ENCODE results near the gene MAP3K14. TPM values are rescaled to one million over a fixed set of nuclear protein-coding genes. Genes with fewer than 3 reads are reported as not detected.

The MAP3K14 gene
- total RNA-seq, 1 experiment from 2014 or later, result 4.6 TPM

GRCh38 chr17:45223539-45224528 is 93.0 kb downstream of the MAP3K14 start:
- peak; percentile 7 for DNase-seq (ENCODE audit: low spot score)

- peak; percentile 8 for DNase-seq (ENCODE audit: low spot score)
Observed at GRCh38 chr17:45222996-45223538, 93.8 kb downstream of the MAP3K14 start.

- no peak for DNase-seq (ENCODE audit: low spot score)
Observed at GRCh38 chr17:45222289-45222995, 94.4 kb downstream of the MAP3K14 start.

- DNase-seq (ENCODE audit: low spot score), result no peak
Observed at GRCh38 chr17:45222014-45222288, 94.9 kb downstream of the MAP3K14 start.

- peak; percentile 13 for DNase-seq (ENCODE audit: low spot score)
Observed at GRCh38 chr17:45221081-45222013, 95.5 kb downstream of the MAP3K14 start, which contains the start of gene FMNL1. TSS of gene FMNL1 (plus strand) at chr17:45221885. CDS start at chr17:45222125, 240 bp downstream.

- no peak for DNase-seq (ENCODE audit: low spot score)
Observed at GRCh38 chr17:45220079-45220478, 96.7 kb downstream of the MAP3K14 start.

GRCh38 chr17:45218895-45219661 is 97.7 kb downstream of the MAP3K14 start:
- peak; percentile 81 for DNase-seq (ENCODE audit: low spot score)

Other genes starting within 250 kb of the MAP3K14 start
- gene PLCD3, start 184.5 kb downstream of the MAP3K14 start, total RNA-seq (2014; rRNA removed; shearing (Covaris generic)), result 21.0 and 157 TPM in 2 replicates
- 2.1 and 2.6 TPM in 2 replicates for gene ACBD4, start 181.3 kb downstream of the MAP3K14 start, total RNA-seq (2014; rRNA removed; shearing (Covaris generic))
- 4.9 and 6.5 TPM in 2 replicates for gene HEXIM1, start 168.5 kb downstream of the MAP3K14 start, total RNA-seq (2014; rRNA removed; shearing (Covaris generic))
- 5.8 and 10.7 TPM in 2 replicates for gene HEXIM2, start 155.1 kb downstream of the MAP3K14 start, total RNA-seq (2014; rRNA removed; shearing (Covaris generic))
- gene FMNL1, start 95.1 kb downstream of the MAP3K14 start, total RNA-seq (2014; rRNA removed; shearing (Covaris generic)), result 4.4 and 6.7 TPM in 2 replicates
- gene SPATA32, start 54.9 kb downstream of the MAP3K14 start, total RNA-seq (2014; rRNA removed; shearing (Covaris generic)), result 0.21 TPM in 1 of 2 replicates, not detected in the other
- gene ARHGAP27, start 115.8 kb upstream of the MAP3K14 start, total RNA-seq (2014; rRNA removed; shearing (Covaris generic)), result 0.46 and 1.4 TPM in 2 replicates
- 8.5 and 10.5 TPM in 2 replicates for gene PLEKHM1, start 173.7 kb upstream of the MAP3K14 start, total RNA-seq (2014; rRNA removed; shearing (Covaris generic))